GM18526 (cell line): ENCODE results near the gene AXIN1.

Experiments
- POLR2A ChIP-seq: IDR thresholded peaks from 3 replicates; pipeline ENCODE4 v1.6.1; 2011; ENCODE audit not compliant: insufficient read length; ENCODE audit errors: extremely low read depth

AXIN1 gene

GRCh38 chr16:287981-288920, 64.3 kb downstream of the AXIN1 start:
- no peak for TF ChIP-seq POLR2A

DNA sequence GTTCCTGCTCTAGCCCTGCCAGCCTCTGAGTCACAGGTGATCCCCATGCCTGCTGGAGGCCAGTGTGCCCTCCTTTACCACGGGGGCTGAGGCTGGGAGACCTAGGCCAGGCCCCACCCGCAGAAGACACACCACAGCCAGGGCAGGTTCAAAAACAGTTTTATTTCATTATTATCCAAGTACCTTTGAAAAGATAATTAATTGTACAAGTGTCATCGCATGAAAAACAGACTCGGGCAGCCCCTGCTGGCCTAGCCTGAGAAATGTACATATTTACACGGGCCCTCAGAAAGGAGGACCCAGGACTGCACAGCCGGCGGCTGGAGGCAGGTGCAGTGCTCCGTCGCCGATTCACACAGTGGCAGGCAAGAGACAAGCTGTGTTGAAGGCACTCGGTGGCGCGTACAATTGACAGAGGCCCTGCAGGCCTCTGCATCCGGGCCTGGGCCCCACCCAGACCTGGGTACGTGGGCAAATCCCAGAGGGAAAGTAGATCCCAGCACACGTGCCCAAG, 65.2 kb downstream of the AXIN1 start:
- no peak for TF ChIP-seq POLR2A

GRCh38 chr16:286491-287297, 65.8 kb downstream of the AXIN1 start:
- TF ChIP-seq POLR2A: no peak

DNA sequence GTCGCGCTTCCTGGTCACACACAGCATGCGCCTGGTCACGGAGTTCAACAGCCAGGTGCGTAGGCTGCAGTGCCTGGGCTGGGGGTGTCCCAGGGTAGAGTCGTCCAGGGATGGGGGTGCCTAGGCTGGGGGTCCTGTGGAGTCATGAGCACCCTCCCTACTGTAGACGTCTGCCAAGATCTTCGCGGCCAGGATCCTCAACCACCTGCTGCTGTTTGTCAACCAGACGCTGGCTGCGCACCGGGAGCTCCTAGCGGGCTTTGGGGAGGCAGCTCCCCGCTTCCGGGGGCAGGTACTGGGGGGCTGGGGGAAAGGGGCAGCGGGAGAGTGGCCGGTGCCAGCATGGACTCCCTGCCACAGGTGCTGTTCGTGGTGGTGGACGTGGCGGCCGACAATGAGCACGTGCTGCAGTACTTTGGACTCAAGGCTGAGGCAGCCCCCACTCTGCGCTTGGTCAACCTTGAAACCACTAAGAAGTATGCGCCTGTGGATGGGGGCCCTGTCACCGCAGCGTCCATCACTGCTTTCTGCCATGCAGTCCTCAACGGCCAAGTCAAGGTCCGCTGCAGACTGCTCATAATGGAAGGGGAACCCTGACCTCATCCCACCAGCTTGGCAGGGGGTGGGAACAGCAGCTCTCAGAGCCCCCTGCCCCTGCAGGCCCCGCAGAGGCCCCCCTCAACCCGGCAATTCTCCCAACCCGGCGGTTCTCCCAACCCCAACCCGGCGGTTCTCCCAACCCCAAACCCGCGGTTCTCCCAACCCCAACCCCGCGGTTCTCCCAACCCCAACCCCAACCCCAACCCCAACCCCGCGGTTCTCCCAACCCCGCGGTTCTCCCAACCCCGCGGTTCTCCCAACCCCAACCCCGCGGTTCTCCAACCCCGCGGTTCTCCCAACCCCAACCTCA, 67.1 kb downstream of the AXIN1 start:
- TF ChIP-seq POLR2A: no peak

DNA sequence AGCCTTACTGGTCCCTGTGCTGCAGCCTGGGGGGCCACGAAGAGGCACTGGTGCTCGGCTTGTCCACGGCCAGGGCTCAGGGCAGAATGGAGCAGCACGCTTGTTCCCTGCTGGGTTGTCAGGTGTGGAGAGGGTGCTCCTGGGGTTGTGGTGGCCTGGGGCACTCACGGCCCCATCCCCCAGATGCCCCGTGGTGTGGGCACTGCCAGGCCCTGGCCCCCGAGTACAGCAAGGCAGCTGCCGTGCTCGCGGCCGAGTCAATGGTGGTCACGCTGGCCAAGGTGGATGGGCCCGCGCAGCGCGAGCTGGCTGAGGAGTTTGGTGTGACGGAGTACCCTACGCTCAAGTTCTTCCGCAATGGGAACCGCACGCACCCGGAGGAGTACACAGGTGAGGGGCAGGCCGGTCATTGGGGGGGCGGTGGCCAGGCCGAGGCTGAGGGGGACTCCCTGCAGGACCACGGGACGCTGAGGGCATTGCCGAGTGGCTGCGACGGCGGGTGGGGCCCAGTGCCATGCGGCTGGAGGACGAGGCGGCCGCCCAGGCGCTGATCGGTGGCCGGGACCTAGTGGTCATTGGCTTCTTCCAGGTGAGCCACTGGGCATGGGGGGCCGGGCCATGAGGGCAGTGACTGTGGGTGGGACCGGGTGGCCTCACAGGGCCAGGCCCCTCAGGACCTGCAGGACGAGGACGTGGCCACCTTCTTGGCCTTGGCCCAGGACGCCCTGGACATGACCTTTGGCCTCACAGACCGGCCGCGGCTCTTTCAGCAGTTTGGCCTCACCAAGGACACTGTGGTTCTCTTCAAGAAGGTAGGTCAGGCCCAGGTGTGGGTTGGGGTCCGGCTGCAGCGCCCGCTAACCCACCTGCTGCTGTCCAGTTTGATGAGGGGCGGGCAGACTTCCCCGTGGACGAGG, 68.1 kb downstream of the AXIN1 start:
- TF ChIP-seq POLR2A: no peak

- TF ChIP-seq POLR2A: no peak
Measured at GRCh38 chr16:283033-283805, 69.3 kb downstream of the AXIN1 start, which contains the start of gene PDIA2. TSS of gene PDIA2 (plus strand) at chr16:283164. CDS start at chr16:283170, 6 bp downstream.

GRCh38 chr16:282491-282890, 70.0 kb downstream of the AXIN1 start:
- no peak for TF ChIP-seq POLR2A

DNA sequence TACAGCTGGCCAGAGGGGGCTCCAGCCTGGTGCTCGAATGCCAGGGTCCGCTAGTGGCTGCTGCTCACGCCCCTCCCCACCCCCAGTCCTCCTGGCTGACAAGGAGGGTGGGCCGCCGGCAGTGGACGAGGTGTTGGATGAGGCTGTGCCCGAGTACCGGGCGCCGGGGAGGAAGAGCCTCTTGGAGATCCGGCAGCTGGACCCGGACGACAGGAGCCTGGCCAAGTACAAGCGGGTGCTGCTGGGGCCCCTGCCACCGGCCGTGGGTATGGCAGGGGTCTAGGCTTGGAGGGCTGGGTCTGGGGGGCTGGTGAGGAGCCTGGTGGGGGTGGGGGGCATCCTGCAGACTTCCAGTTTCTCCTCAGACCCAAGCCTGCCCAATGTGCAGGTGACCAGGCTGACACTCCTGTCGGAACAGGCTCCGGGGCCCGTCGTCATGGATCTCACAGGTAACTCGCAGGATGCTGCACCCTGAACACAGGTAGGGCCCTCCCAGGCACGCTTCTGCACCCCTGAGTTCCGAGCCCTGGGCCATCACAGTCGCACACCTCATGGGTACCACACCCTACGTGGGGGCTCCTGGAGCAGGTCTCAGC, 70.8 kb downstream of the AXIN1 start:
- no peak for TF ChIP-seq POLR2A

- TF ChIP-seq POLR2A: no peak
Measured at GRCh38 chr16:280991-281659, 71.4 kb downstream of the AXIN1 start.

- no peak for TF ChIP-seq POLR2A
Measured at GRCh38 chr16:280552-280951, 72.0 kb downstream of the AXIN1 start, which contains the start of gene ARHGDIG. TSS of gene ARHGDIG (plus strand) at chr16:280591. CDS start at chr16:280681, 90 bp downstream.

- no peak for TF ChIP-seq POLR2A
Measured at GRCh38 chr16:280005-280460, 72.5 kb downstream of the AXIN1 start.

GRCh38 chr16:279531-279930, 73.0 kb downstream of the AXIN1 start:
- TF ChIP-seq POLR2A: no peak
